Suppressor macrophage treated with lipopolysaccharide for 1 hour (primary cell): Measurements from ENCODE around the gene NR2F6.
"Not testable (repeated sequence)": the region's sequence is repeated elsewhere in the genome, so short reads cannot be mapped to it uniquely, and the experiment has no call there.

Source experiments
- DNase-seq, 3 donors: peaks; one replicate each; pipeline ENCODE4 v3.0.0-alpha.2; 2020 to 2022

Gene NR2F6

DNA sequence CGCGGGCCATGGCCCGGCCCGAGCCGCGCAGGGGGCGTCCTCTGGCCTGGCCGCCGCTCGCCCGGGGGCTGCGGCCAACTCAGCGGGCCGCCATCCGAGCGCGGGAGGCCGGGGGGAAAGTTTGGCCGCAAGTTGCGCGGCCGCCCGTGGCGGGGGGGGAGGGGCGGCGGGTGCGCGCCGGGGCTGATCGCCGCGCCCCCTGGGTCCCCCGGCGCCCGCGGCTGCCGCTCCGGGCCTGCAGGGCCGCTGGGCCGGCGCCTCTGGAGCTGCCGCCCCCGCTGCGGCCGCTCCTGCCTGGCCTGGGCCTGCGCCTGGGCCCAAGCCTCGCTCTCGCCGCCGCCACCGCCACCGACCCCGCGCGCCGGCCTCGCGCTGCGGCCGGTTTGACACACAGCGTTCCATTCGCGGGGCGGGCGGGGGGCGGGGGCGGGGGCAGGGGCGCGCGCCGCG lies at the start of gene NR2F6:
Gene NR2F6, minus strand, starts transcription at position 385 of the 450 bp plus-strand sequence. CDS start 699 bp downstream, outside the sequence.
- DNase-seq = peak in 2 of 3 donors; percentile 61 to 69

DNA sequence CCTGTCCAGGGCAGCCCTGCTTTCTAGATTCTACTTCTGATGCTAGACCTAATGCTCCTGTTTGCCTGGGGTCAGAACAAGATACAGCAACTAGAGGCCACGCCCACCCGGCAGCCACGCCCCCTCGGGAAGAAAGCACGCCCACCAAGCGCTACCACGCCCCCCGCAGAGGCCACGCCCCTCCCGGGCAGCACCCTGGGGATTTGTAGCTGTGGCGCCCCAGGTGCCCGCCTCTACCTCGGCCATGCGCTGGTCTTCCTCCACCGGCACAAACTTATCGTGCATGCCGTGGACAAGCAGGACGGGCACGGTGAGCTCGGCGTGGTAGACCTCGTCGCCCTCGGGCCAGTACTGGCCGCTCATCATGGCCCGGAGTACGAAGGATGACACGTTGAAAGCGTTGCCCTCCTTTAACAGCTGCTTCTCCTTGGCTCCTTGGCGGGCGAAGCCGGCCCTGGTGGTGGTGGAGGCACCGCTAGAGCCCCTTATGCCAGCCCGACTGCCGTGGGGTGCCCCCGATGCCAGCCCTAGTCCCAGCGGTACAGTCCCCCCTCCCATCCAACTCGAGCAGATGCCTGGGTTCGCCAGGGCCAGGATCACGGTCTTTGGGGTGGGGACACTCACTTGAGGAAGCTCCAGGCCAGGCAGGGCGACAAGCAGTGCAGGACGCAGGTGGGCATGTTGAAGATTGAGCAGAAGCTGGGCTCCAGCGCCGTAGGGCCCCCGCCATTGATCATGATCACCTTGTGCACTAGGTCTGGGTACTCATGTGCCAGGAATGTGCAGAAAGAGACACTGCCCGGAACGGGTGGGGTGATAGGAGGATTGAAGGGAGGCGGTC lies 48.6 kb upstream of the NR2F6 start:
- peak; percentile 50 to 75 (median 53) for DNase-seq

DNA sequence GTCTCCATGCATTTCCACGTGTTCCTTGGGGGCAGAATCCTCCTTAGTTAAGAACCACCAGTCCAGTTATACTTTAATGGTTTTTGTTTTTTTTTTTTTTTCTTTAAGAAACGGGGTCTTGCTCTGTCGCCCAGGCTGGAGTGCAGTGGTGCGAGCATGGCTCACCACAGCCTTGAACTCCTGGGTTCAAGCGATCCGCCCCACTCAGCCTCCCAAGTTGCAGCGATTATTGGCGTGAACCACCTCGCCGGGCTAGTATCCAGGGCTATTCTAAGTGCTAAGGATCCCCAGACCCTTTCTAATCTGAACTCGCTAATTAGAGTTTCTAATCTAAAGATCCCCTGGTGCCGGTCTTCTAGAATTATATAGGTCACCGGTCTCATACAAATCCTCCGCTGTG lies 47.9 kb upstream of the NR2F6 start:
- no peak for DNase-seq

DNA sequence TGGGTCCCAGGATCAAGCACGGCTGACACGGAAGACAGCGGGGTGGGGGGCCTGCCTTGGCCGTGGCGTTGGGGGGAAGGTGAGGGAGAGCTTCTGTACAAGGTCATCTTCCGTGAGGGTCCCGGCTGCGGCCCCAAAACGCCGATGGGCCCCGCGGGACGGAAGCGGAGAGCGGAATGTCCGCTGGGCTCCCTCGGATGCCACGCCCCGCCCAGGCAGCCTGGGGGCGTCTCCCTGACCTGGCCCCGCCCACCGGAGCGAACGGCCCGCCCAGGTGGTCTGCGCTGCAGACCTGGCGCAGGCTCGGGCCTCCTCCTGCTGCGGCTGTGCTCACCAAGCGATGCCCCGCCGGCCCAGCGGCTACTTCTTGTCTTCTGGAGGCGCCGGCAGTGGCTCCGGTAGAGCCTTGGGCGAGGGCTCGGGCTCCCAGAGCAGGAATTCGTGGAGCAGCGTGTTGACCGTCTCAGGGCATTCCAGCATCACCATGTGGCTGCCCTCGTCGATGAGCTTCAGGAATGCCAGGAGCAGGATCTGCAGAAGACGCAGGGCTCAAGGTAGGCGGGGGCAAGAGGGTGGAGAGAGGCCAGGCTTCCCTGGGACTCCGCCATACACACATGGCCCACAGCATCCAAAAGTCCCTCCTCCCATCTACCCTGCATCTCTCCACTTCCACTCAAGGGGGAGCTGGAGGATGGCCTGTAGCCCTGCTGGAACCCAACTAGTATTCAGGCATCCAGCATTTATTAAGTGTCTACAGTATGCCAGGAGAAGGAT lies 46.8 kb upstream of the NR2F6 start:
- DNase-seq = peak; percentile 84 to 92 (median 88)

DNA sequence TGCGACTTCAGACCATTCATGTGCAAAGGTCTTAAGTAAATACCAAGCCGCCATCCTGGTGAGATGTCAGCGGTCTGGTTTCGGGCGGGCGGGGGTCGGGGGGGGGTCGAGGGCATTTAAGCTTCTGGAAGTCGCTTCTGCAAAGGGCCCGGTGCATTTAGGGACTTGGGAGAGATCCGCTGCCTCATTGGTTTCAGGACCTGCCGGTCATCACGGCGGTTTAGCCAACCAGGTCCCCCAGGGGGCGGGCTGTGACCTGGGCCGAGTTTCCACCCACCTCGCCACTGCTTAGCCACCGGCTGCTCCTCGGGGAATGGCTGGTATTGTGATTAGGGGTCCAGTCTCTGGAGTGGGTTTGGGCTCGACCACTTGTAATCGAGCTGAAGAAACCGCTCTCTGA lies 43.8 kb upstream of the NR2F6 start:
- DNase-seq = peak; percentile 80 to 90 (median 82)

DNA sequence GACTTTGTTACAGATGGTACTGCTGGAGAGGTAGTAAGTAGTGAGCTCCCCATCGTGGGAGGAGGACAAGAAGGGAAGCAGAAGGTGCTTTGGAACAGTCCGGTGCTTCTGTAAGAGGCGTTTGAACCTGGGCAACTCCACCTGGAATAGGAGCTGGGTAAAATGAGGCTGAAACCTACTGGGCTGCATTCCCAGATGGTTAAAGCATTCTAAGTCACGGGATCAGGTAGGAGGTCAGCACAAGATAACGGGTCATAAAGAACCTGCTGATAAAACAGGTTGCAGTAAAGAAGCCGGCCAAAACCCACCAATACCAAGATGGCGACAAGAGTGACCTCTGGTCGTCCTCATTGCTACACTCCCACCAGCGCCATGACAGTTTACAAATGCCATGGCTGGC lies 41.0 kb upstream of the NR2F6 start:
- DNase-seq = no peak

DNA sequence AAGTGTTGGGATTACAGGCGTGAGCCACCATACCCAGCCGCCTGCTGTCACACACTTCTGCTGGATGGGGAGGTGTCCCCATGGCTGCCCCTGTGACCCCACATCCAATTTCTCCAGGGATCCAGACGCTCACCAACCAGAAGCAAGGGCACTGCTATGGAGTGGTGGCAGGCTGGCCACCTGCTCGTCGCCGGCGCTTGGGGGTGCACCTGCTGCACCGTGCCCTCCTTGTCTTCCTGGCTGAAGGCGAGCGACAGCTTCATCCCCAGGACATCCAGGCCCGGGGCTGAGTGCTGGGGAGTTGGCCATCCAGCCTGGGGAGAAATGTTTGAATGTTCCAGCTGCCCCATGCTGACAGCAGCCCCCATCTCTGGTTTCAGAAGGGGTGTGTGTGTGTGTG lies 40.5 kb upstream of the NR2F6 start:
- no peak for DNase-seq

DNA sequence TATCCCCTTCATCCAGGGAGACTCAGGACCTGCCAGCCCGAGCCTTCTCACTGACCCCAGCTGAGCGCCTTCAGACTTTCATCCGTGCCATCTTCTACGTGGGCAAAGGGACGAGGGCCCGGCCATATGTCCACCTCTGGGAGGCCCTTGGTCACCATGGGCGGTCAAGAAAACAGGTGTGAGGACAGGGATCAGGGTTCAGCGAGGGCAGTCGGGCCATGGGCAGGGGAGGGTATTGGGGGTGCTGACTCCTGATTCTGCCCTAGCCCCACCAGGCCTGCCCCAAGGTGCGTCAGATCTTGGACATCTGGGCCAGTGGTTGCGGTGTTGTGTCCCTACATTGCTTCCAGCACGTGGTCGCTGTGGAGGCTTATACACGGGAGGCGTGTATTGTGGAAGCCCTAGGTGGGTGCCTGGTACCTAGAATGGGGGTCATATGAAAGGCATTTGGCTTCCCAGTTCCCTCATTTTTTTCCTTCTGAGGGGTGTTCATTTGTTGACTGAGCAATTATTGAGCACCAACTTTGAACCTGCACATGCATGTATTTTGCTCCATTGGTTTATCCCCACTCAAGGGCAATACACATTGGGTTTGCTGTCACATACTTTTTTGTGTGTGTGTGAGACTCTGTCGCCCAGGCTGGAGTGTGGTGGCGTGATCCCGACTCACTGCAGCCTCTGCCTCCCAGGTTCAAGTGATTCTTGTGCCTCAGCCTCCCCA lies 39.9 kb upstream of the NR2F6 start:
- DNase-seq = no peak

DNA sequence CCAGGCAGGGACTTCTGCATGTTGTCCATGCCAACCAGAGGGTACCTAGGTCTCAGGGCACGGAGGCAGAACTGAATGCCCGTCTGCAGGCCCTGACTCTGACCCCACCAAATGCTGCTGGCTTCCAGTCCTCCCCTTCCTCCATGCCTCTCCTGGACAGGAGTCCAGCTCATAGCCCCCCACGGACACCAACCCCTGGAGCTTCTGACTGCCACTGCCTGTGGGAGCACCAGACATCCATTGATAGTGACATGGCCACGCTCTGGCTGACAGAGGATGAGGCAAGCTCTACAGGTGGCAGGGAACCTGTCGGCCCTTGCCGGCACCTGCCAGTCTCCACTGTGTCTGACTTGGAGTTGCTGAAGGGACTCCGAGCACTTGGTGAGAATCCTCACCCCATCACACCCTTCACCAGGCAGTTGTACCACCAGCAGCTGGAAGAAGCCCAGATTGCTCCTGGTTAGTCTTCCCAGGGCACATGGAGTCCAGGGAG lies 37.8 kb upstream of the NR2F6 start:
- DNase-seq = no peak

DNA sequence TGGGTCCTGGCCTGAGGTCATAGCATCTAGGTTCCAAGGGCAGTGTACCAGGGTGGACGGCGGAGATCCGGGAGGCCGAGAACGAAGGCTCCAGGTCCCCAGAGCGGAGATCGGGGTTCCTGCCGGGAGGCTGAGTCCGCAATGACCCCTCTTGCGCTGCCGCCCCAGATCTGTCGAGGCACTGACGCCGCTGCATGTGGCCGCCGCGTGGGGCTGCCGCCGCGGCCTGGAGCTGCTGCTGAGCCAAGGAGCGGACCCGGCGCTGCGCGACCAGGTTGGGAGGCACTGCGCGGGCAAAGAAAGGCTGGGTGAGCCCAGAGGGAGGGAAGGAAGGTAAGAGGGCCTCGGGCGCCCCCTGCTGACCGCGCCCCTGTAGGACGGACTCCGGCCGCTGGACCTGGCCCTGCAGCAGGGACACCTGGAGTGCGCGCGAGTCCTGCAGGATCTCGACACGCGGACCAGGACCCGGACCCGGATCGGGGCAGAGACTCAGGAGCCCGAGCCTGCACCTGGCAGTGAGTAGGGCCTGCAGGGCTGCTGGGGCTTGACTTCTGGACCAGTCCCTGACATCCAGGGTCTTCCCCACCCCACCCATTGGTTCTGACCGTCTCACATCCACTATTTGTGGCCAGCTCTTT lies 36.9 kb upstream of the NR2F6 start:
- peak; percentile 83 to 94 (median 84) for DNase-seq

DNA sequence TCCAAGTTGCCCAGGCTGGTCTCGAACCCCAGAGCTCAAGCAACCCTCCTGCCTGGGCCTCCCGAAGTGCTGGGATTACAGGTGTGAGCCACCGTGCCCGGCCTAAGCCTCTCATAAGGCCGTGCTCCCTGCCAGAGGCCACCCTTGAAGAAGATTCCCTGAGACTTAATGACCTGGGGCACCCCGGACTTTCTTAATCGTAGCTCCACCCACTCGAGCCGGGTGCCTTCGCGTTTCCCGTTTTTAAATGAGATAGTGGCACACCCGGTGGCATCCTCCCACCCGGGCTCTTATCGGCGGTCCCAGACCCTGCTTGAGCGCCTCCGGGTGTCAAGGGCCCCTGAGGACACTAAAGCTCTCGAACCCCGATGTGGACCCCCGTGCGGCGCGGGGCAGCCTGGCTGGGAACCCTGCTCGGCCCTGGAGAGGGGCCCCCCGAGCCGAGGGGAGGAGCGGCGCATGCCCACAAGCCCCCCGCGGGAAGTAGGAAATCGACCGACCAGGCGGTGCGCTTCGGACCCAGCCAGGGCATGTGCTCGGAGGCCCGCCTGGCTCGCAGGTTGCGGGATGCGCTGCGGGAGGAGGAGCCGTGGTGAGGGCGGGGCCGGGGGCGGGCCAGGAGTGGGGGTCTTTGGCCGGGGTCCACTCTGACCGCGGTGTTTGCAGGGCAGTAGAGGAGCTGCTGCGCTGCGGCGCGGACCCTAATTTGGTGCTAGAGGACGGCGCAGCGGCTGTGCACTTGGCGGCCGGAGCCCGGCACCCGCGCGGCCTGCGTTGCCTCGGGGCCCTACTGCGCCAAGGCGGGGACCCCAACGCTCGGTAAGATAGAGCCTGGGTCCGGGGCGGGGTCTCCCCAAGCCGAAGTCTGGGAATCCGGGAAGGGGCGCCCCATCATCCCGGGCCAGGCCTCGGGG lies 35.9 kb upstream of the NR2F6 start, which contains the start of gene ANKLE1:
Gene ANKLE1, plus strand, starts transcription at position 511 of the 914 bp plus-strand sequence. Its CDS starts 20 bp downstream, at position 531.
- DNase-seq = peak; percentile 91 to 93 (median 92)

DNA sequence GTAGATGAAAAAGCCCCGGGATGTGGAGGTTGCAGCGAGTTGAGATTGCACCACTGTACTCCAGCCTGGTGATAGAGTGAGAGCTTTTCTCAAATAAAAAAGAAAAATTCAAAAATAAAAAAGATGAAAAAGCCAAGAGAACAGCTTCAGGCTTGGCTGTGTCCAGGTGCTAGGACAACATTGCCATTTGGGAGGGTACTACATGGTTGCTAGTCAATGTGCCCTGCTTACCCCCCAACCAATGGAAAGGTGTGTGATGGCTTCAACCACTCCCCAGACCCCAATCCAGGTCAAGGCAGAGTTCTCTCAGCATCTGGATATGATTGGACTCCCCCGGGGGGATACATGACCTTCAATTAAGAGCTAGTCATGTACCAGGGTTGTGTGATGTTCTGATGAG lies 33.7 kb upstream of the NR2F6 start:
- DNase-seq = no peak

DNA sequence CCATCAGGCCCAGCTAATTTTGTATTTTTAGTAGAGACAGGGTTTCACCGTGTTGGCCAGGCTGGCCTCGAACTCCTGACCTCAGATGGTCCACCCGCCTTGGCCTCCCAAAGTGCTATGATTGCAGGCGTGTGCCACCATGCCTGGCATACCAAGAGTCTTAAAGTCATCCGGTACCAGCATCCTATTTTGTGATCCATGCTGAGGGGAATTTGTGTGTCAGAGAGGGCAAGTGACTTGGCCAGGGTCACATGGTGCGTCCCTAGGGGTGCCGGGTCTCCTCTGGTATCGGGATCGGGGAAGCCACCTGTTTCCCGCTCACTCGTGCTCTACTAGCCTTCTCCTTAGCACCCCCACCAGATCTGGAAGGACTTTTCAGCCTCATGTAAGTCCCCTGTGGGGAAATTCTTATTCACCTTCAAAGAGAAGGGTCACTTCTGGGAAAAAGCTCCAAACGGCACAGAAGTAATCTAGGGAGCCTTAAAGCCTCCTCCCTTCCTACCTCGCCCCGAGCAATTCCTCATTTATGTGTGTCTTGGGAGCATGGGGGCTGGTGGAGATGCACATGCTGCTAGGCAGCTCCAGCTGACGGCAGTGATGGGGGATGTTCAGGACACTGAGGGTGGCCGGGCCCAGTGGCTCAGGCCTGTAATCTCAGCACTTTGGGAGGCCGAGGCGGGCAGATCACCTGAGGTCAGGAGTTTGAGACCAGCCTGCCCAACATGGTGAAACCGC lies 29.9 kb upstream of the NR2F6 start:
- DNase-seq = no peak

DNA sequence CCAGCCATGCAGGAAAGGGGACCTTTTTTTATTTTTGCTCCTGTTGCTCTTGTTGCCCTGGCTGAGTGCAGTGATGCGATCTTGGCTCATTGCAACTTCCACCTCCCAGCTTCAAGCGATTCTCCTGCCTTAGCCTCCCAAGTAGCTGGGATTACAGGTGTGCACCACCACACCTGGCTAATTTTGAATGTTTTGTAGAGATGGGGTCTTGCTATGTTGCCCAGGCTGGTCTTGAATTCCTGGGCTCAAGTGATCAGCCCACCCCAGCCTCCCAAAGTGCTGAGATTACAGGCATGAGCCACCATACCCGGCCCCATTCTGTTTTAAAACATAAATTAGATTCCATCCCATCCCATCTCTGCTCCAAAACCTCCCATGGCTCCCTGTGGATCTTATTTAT lies 29.2 kb upstream of the NR2F6 start:
- DNase-seq = not testable (repeated sequence)

DNA sequence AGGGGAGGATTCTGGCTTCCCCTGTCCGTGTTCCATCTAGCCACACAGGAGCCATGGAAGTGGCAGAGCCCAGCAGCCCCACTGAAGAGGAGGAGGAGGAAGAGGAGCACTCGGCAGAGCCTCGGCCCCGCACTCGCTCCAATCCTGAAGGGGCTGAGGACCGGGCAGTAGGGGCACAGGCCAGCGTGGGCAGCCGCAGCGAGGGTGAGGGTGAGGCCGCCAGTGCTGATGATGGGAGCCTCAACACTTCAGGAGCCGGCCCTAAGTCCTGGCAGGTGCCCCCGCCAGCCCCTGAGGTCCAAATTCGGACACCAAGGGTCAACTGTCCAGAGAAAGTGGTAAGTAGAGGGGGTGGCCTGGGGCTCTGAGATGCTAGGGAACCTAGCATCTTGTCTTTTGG lies 23.0 kb upstream of the NR2F6 start:
- no peak for DNase-seq

DNA sequence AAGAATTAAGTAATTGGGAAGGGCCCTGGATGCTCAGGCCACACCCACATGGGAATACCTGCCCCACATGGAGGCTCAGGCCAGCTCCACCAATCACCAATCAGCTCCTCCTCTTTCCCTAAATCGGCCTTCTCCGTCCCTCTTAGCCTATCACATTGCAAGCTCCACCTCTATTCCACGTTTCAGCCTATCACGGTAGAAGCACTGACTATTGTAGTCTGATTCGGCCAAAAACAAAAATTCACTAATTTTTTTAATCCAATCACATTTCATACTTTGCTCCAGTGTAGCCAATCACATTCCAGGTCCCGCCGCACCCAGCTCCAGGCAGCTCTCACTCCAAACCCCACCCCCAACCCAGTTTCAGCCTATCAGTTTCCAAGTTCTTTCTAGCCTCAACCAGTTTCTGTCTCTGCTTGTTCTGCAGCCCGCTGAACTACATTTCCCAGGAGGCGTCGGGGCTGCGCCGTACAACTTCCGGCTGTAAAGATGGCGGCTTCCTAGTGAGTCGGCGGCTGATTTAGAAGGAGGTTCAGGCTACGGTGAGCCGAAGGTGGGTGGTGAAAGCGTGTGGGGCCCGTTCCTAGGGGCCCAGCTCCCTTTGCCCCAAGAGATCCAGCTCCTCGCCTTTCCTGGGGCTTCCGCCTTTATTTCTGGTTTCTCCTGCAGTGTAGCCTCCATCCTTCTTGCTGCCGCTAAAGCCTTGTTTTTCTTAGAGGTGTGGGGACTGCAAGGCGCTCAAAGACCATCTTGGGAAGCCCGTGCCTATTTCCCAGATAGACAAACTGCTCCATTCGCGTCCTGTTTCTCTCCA lies 21.5 kb upstream of the NR2F6 start, which contains the start of gene BABAM1:
Gene BABAM1, plus strand, starts transcription at position 469 of the 814 bp plus-strand sequence. CDS start 1,364 bp downstream, outside the sequence.
- peak; percentile 97 to 99 (median 97) for DNase-seq

DNA sequence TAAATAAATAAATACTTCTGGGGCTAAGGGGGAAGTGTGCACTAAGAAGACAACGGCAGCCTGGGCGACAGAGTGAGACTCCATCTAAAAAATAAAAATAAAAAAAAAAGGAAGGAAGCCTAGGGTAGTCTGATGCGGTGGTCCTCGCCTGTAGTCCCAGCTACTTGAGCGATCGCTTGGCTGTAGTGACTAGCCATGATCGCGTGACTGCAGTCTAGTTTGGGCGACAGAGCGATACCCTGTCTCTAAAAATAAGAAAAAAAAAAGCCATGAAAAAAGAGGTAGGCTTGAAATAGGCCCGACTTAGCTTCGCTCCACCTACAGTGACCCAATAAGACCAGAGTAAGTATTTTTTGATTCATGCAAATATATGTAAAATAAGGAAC lies 20.9 kb upstream of the NR2F6 start:
- DNase-seq = peak in 1 of 3 donors; percentile 23

DNA sequence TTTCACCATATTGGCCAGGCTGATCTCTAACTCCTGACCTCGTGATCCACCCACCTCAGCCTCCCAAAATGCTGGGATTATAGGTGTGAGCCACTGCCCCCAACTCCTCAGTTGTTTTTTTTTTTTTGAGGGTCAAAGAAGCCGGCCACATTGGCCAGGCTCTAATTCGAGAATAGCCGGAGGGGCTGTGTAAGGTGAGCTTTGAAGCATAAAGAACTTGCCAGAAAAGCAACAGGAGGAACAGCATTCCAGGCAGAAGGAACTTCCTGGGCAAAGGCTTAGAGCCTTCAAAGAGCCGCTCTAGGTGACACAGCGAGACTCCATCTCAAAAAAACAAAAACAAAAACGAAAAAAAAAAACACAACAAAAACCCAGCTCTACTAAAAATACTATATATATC lies 20.3 kb upstream of the NR2F6 start:
- DNase-seq = no peak

DNA sequence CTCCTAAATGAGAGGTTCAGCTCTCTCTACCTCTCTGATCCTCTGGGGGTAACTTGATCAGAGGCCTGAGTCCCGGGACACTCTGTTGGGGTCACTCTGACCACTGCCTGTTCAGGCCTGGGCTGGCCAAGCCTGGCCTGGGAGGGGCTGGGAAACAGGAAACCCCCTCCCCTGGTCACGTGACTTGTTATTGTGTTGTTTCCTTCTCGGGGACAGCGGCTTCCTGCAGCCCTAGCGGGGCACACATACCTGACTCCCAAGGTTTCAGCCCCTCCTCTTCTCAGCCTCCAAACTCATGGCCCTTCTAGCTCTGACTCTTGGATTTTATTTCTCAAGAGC lies 18.9 kb upstream of the NR2F6 start, which contains the start of gene USHBP1:
Gene USHBP1, minus strand, starts transcription at position 105 of the 339 bp plus-strand sequence. CDS start 446 bp downstream, outside the sequence.
- peak in 1 of 3 donors; percentile 25 for DNase-seq
